Fibroblast of pulmonary artery (primary cell): ENCODE measurements around the gene MARCHF9.
"Not testable (repeated sequence)": the region's sequence is repeated elsewhere in the genome, so short reads cannot be mapped to it uniquely, and the experiment has no call there.

Experiments
- DNase-seq: peaks from one replicate; pipeline ENCODE4 v3.0.0-alpha.2; 2010; ENCODE audit warnings: low read depth
- H3K4me3 ChIP-seq: replicated peaks from 2 replicates; pipeline ENCODE4 v1.5.1; 2011; ENCODE audit warnings: low read depth, mild to moderate bottlenecking, control low read depth, low read length, moderate library complexity
- TF ChIP-seq, protein P1 (sequence below): IDR thresholded peaks from 2 replicates; pipeline ENCODE4 v1.5.1; 2011; ENCODE audit warnings: mild to moderate bottlenecking, control low read depth, low read length, inconsistent platforms; ENCODE audit errors: missing control alignments

The MARCHF9 gene

DNA sequence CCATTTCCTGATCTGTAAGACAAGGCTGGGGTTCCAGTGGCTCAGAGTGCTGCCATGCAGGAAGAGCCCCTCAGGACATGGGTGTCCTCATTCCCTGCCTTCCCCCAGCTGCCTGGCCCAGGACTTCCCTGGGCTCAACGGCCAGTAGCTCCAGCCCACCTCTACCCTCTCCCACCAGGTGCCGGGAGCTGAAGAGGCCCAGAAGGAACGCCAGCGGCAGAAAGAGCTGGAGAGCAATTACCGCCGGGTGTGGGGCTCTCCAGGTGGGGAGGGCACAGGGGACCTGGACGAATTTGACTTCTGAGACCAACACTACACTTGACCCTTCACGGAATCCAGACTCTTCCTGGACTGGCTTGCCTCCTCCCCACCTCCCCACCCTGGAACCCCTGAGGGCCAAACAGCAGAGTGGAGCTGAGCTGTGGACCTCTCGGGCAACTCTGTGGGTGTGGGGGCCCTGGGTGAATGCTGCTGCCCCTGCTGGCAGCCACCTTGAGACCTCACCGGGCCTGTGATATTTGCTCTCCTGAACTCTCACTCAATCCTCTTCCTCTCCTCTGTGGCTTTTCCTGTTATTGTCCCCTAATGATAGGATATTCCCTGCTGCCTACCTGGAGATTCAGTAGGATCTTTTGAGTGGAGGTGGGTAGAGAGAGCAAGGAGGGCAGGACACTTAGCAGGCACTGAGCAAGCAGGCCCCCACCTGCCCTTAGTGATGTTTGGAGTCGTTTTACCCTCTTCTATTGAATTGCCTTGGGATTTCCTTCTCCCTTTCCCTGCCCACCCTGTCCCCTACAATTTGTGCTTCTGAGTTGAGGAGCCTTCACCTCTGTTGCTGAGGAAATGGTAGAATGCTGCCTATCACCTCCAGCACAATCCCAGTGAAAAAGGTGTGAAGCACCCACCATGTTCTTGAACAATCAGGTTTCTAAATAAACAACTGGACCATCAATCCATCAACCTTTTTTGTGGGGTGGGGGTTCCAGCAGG lies 34.0 kb upstream of the MARCHF9 start:
- DNase-seq: no peak
- H3K4me3 ChIP-seq: no peak overlapping the region
- TF ChIP-seq, protein P1, sequence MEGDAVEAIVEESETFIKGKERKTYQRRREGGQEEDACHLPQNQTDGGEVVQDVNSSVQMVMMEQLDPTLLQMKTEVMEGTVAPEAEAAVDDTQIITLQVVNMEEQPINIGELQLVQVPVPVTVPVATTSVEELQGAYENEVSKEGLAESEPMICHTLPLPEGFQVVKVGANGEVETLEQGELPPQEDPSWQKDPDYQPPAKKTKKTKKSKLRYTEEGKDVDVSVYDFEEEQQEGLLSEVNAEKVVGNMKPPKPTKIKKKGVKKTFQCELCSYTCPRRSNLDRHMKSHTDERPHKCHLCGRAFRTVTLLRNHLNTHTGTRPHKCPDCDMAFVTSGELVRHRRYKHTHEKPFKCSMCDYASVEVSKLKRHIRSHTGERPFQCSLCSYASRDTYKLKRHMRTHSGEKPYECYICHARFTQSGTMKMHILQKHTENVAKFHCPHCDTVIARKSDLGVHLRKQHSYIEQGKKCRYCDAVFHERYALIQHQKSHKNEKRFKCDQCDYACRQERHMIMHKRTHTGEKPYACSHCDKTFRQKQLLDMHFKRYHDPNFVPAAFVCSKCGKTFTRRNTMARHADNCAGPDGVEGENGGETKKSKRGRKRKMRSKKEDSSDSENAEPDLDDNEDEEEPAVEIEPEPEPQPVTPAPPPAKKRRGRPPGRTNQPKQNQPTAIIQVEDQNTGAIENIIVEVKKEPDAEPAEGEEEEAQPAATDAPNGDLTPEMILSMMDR: no peak

DNA sequence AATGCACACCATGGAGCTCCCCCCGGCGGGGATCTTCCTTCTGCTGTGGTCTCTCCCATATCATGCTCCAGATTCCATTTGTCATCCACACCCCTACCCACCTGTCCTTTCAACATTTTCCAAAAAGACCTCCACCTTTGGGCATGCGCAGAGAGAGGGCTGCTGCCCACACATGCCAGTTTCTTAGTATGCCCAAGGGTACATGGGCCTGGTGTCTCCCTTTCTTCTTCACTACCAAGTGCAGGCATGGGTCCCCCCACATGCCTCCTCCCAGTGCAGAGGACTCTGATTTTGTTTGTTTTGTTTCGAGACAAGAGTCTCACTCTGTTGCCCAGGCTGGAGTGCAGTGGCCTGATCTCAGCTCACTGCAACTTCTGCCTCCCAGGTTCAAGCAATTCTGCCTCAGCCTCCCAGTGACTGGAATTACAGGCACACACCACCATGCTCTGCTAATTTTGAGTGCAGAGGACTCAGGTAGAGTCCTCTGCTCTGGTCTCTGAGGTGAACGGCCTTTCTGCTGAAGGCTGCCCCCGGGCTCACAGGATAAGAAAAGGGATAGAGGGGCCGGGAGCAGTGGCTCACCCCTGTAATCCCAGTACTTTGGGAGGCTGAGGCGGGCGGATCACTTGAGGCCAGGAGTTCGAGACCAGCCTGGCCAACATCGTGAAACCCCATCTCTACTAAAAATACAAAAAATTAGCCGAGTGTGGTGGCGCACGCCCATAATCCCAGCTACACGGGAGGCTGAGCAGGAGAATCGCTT lies 32.9 kb upstream of the MARCHF9 start:
- H3K4me3 ChIP-seq, DNase-seq: not testable (repeated sequence)

DNA sequence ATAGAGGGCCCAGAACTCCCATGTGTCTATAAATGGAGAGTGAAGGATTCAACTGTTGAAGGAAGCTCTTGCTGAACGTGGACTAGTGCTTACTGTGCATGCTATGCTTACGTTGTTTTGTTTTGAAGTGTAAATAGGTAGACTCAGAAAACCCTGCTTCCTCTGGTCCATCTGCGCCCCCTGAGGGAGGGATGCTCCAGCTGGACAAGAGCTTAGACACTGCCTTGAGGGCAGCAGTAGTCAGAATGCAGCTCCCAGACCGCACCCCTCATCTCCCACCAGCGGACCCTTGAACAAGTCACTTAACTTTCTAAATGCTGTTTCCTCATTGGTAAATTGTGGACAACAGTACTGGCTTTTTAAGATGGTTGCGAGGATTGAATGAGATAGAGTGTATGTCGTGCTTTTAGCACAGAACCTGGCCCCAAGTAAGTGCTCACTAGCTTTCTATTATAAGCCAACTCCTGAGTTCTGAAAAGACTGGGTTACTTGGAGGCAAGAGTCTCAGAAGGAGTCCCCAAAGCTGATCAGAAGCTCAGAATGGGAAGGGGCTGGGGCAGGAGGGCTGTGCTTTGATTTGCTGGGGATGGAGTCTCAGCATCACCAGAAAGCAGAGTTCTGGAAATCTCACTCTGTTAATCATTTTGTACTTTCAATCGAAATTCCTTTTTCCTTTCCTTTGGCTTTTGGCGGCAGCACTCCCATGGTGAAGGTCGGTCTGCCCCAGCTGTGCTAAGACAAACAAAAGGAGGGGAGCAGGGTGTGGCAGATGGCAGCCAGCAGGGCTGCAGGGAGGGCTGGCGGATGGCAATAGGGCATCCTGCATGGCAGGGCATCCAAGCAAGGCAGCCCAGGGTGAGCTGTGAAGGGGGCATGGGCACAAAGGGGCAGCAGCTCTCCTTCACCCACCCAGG lies 31.9 kb upstream of the MARCHF9 start:
- H3K4me3 ChIP-seq: no peak overlapping the region
- TF ChIP-seq, protein P1: no peak
- no peak for DNase-seq

DNA sequence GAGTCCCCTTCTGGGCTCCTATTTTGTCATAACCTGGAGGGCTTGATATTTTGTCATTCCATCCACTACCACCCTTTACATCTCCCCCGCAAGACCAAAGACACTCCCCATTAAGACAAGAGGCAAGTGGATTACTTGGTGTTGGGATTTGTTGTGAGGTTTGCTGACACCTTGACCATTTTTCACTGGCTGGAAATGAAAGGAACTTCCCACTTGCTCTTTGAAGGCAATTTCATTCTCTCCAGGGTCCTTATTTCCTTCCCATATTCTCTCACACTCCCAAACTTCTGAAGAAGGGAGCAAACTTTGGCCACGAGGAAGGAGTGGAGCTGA lies 31.3 kb upstream of the MARCHF9 start:
- H3K4me3 ChIP-seq: no peak overlapping the region
- DNase-seq: no peak
- TF ChIP-seq, protein P1: no peak

DNA sequence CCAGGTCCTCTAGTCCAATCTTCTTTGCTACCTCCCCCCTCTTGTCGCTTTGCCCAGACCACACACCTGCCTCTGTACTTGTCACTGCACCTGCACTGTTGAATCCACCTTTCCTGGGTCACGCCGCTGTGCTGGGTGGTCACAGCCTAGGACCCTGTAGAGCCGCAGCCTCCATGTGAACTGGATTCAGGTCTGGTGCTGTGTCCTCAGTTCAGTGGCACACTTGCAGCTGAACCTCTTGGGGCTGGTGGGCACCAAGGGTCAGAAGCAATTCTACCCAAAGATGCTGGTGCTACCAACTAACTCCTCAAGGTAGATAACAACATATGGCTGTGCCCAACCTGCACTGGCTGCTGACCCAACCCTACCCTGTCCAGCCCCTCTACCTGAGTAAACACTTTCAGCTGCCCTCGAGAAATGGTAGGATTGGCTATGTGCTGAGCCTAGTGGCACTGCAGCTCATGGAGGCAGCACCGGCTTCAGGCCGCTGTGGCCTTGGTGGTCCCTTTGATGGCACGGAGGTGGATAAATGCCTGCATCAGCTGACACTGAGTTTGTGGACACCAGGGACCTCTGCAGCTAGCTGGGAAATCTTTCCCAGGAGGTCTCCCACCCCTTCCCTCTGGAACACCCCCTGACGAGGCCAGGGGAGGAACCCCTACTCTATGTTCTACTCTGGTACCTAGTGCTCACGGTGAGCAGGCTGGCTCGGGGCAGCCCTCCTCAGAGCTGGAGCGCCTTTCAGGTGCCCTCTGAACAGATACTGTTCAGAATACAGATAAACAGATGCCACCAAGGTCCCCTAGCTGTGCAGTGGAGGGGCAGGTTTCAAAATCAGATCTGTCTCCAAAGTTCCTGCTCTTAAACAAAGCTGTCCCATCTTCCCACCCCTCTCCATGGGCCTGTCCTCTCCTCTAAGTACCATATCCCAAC lies 30.6 kb upstream of the MARCHF9 start:
- no peak for DNase-seq
- TF ChIP-seq, protein P1: no peak
- H3K4me3 ChIP-seq: no peak overlapping the region

DNA sequence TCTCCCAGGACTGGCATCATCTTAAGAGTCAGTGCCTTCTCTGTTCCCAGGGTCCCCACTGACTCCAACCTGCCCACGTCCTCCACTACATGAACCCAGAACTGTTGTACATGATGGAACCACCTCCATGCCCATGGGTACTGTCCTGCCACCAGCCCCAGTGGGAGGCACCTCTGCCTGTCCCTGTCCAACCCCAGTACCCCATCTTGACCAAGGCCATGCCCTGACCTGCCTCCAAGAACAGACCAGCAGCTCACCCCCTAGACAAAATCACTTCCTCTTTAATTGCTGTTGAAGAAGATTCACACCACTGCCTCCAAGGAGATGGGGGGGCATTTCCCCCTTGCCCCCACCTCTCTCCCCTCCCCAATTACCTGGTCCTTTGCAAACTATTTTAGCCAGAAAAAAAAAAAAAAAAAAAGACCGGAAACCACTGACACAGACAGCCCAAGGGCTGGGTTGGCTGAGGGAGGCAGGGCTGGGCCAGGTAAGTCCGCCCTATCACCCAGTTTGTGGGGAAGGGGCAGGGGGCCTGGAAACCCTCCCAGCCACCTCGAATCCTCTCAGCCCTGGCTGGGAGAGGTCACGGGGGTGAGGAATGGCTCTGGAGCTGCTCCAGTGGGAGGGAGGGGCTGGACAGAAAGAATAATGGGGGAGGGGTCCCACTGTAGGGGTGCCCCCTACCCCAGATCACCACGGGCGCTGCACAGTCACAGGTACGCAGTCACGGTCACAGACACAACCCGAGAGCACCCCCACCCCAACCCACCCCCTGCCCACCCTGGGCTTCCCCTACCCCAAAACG lies 29.8 kb upstream of the MARCHF9 start:
- no peak for DNase-seq
- no peak overlapping the region for H3K4me3 ChIP-seq
- TF ChIP-seq, protein P1: no peak
